Epithelial cell of proximal tubule (primary cell): ENCODE data around the gene EXOC3L1. TPM values are rescaled to one million over a fixed set of nuclear protein-coding genes. Genes with fewer than 3 reads are reported as not detected.

Experiments used
- DNase-seq: peaks from one replicate; pipeline ENCODE4 v3.0.0-alpha.2; 2011; ENCODE audit warnings: low read depth
- H3K4me3 ChIP-seq: 2 replicates; pipeline ENCODE4 v1.5.1; 2011; ENCODE audit warnings: low read depth, mild to moderate bottlenecking, low read length
- CTCF ChIP-seq: conservative IDR thresholded peaks from 2 replicates; pipeline ENCODE4 v1.5.1; 2012; ENCODE audit warnings: low read depth, mild to moderate bottlenecking, low read length
- total RNA-seq: library from RNA; depleted of rRNA; stranded (reverse); fragments of >200 nt; gene quantifications from 2 replicates; pipeline ENCODE4 v1.2.3, GENCODE V29; 2015

EXOC3L1 gene
- total RNA-seq, 1 donor from 2014 or later, result 1.2 TPM

- H3K4me3 ChIP-seq, result peak overlapping the region; percentile 65
- no peak for DNase-seq
- TF ChIP-seq CTCF, result peak; percentile 32
Measured at GRCh38 chr16:67173808-67174705, 15.9 kb downstream of the EXOC3L1 start.

GRCh38 chr16:67173323-67173722, 16.6 kb downstream of the EXOC3L1 start:
- TF ChIP-seq CTCF, result no peak
- DNase-seq, result no peak
- peak overlapping the region; percentile 65 for H3K4me3 ChIP-seq

- TF ChIP-seq CTCF, result no peak
- H3K4me3 ChIP-seq, result peak overlapping the region; percentile 65
- no peak for DNase-seq
Measured at GRCh38 chr16:67170949-67171649, 18.8 kb downstream of the EXOC3L1 start.

- peak within 1 kb of the TSS; percentile 65 for H3K4me3 ChIP-seq
- no peak for DNase-seq
- TF ChIP-seq CTCF, result no peak
Measured at GRCh38 chr16:67170168-67170948, 19.6 kb downstream of the EXOC3L1 start, which contains the start of gene NOL3. TSS of gene NOL3 (plus strand) at chr16:67170538.

GRCh38 chr16:67169642-67170167, 20.2 kb downstream of the EXOC3L1 start:
- peak; percentile 72 for TF ChIP-seq CTCF
- no peak for DNase-seq
- H3K4me3 ChIP-seq, result peak overlapping the region; percentile 65

GRCh38 chr16:67169011-67169451, 20.9 kb downstream of the EXOC3L1 start:
- TF ChIP-seq CTCF, result no peak
- no peak for DNase-seq
- H3K4me3 ChIP-seq, result no peak overlapping the region
